WTC11 (cell line): ENCODE measurements around the gene LHFPL2.

ENCODE experiments used
- CREB1 ChIP-seq: sonication (generic); formaldehyde crosslinking; IDR thresholded peaks from 2 replicates; pipeline ENCODE4 v1.8.0; 2023; ENCODE audit warnings: mild to moderate bottlenecking, missing genetic modification reagents
- CREM ChIP-seq: sonication (generic); formaldehyde crosslinking; IDR thresholded peaks from 2 replicates; pipeline ENCODE4 v1.8.1; 2022; ENCODE audit warnings: mild to moderate bottlenecking, missing genetic modification reagents, moderate library complexity
- TEAD1 ChIP-seq: sonication (generic); formaldehyde crosslinking; IDR thresholded peaks from 2 replicates; pipeline ENCODE4 v1.8.0; 2022; ENCODE audit warnings: mild to moderate bottlenecking, missing genetic modification reagents
- ZNF263 ChIP-seq: sonication (generic); formaldehyde crosslinking; IDR thresholded peaks from 2 replicates; pipeline ENCODE4 v1.8.1; 2022; ENCODE audit warnings: low read depth, mild to moderate bottlenecking, moderate library complexity, missing genetic modification reagents
- TF ChIP-seq, protein P1 (sequence below): sonication (generic); formaldehyde crosslinking; conservative IDR thresholded peaks from 2 replicates; pipeline ENCODE4 v1.8.1; 2023; ENCODE audit warnings: mild to moderate bottlenecking, low read depth, missing genetic modification reagents, moderate library complexity
- TF ChIP-seq, protein P2 (sequence below): fragments of 200-600 bp; IDR thresholded peaks from 2 replicates; pipeline ENCODE4 v1.8.0; 2022; ENCODE audit warnings: antibody characterized with exemption
- TF ChIP-seq, protein P3 (sequence below): sonication (generic); formaldehyde crosslinking; IDR thresholded peaks from 2 replicates; pipeline ENCODE4 v1.8.0; 2022; ENCODE audit warnings: missing genetic modification reagents
- TF ChIP-seq, protein P4 (sequence below): fragments of 250-450 bp; sonication (Bioruptor Pico); IDR thresholded peaks from 2 replicates; pipeline ENCODE4 v1.8.0; 2021; ENCODE audit warnings: mild to moderate bottlenecking
- TF ChIP-seq, protein P5 (sequence below): sonication (generic); formaldehyde crosslinking; conservative IDR thresholded peaks from 2 replicates; pipeline ENCODE4 v1.8.1; 2022; ENCODE audit warnings: mild to moderate bottlenecking, missing genetic modification reagents
- TF ChIP-seq, protein P6 (sequence below): sonication (generic); formaldehyde crosslinking; IDR thresholded peaks from 2 replicates; pipeline ENCODE4 v1.8.0; 2022; ENCODE audit warnings: mild to moderate bottlenecking, missing genetic modification reagents
- TF ChIP-seq, protein P7 (sequence below): sonication (generic); formaldehyde crosslinking; IDR thresholded peaks from 2 replicates; pipeline ENCODE4 v1.8.0; 2022; ENCODE audit warnings: mild to moderate bottlenecking, missing genetic modification reagents

DNA sequence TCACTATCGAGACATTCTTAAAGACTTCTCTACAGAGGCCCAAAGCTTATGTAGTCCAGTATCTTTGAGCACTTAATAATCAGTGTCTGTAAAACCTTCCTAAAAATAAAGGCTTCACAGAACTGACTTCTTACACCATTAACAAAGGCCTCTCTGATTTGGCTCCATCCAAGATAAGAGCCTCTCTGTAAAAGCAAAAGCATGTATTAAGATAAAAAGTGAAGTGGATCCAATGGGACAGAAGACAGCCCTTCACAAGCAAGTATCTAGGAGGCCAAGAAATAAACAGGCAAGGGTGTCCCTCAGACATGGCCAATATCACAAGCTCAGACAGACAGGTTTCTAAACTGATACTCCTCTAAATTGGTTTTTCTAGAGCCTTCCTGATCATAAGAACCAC, 11.9 kb downstream of the LHFPL2 start:
- TF ChIP-seq, protein P1, sequence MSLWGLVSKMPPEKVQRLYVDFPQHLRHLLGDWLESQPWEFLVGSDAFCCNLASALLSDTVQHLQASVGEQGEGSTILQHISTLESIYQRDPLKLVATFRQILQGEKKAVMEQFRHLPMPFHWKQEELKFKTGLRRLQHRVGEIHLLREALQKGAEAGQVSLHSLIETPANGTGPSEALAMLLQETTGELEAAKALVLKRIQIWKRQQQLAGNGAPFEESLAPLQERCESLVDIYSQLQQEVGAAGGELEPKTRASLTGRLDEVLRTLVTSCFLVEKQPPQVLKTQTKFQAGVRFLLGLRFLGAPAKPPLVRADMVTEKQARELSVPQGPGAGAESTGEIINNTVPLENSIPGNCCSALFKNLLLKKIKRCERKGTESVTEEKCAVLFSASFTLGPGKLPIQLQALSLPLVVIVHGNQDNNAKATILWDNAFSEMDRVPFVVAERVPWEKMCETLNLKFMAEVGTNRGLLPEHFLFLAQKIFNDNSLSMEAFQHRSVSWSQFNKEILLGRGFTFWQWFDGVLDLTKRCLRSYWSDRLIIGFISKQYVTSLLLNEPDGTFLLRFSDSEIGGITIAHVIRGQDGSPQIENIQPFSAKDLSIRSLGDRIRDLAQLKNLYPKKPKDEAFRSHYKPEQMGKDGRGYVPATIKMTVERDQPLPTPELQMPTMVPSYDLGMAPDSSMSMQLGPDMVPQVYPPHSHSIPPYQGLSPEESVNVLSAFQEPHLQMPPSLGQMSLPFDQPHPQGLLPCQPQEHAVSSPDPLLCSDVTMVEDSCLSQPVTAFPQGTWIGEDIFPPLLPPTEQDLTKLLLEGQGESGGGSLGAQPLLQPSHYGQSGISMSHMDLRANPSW, result no peak
- no peak for TF ChIP-seq ZNF263 (CRISPR knock-in tag)
- TF ChIP-seq, protein P2, sequence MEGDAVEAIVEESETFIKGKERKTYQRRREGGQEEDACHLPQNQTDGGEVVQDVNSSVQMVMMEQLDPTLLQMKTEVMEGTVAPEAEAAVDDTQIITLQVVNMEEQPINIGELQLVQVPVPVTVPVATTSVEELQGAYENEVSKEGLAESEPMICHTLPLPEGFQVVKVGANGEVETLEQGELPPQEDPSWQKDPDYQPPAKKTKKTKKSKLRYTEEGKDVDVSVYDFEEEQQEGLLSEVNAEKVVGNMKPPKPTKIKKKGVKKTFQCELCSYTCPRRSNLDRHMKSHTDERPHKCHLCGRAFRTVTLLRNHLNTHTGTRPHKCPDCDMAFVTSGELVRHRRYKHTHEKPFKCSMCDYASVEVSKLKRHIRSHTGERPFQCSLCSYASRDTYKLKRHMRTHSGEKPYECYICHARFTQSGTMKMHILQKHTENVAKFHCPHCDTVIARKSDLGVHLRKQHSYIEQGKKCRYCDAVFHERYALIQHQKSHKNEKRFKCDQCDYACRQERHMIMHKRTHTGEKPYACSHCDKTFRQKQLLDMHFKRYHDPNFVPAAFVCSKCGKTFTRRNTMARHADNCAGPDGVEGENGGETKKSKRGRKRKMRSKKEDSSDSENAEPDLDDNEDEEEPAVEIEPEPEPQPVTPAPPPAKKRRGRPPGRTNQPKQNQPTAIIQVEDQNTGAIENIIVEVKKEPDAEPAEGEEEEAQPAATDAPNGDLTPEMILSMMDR, result no peak
- TF ChIP-seq CREB1, result no peak
- TF ChIP-seq, protein P3, sequence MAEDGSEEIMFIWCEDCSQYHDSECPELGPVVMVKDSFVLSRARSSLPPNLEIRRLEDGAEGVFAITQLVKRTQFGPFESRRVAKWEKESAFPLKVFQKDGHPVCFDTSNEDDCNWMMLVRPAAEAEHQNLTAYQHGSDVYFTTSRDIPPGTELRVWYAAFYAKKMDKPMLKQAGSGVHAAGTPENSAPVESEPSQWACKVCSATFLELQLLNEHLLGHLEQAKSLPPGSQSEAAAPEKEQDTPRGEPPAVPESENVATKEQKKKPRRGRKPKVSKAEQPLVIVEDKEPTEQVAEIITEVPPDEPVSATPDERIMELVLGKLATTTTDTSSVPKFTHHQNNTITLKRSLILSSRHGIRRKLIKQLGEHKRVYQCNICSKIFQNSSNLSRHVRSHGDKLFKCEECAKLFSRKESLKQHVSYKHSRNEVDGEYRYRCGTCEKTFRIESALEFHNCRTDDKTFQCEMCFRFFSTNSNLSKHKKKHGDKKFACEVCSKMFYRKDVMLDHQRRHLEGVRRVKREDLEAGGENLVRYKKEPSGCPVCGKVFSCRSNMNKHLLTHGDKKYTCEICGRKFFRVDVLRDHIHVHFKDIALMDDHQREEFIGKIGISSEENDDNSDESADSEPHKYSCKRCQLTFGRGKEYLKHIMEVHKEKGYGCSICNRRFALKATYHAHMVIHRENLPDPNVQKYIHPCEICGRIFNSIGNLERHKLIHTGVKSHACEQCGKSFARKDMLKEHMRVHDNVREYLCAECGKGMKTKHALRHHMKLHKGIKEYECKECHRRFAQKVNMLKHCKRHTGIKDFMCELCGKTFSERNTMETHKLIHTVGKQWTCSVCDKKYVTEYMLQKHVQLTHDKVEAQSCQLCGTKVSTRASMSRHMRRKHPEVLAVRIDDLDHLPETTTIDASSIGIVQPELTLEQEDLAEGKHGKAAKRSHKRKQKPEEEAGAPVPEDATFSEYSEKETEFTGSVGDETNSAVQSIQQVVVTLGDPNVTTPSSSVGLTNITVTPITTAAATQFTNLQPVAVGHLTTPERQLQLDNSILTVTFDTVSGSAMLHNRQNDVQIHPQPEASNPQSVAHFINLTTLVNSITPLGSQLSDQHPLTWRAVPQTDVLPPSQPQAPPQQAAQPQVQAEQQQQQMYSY (CRISPR knock-in tag), result no peak
- TF ChIP-seq CREM (CRISPR knock-in tag), result no peak
- TF ChIP-seq, protein P4, sequence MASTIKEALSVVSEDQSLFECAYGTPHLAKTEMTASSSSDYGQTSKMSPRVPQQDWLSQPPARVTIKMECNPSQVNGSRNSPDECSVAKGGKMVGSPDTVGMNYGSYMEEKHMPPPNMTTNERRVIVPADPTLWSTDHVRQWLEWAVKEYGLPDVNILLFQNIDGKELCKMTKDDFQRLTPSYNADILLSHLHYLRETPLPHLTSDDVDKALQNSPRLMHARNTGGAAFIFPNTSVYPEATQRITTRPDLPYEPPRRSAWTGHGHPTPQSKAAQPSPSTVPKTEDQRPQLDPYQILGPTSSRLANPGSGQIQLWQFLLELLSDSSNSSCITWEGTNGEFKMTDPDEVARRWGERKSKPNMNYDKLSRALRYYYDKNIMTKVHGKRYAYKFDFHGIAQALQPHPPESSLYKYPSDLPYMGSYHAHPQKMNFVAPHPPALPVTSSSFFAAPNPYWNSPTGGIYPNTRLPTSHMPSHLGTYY, result no peak
- TF ChIP-seq, protein P5, sequence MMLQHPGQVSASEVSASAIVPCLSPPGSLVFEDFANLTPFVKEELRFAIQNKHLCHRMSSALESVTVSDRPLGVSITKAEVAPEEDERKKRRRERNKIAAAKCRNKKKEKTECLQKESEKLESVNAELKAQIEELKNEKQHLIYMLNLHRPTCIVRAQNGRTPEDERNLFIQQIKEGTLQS (CRISPR knock-in tag), result no peak
- TF ChIP-seq, protein P6, sequence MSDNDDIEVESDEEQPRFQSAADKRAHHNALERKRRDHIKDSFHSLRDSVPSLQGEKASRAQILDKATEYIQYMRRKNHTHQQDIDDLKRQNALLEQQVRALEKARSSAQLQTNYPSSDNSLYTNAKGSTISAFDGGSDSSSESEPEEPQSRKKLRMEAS, result no peak
- TF ChIP-seq, protein P7, sequence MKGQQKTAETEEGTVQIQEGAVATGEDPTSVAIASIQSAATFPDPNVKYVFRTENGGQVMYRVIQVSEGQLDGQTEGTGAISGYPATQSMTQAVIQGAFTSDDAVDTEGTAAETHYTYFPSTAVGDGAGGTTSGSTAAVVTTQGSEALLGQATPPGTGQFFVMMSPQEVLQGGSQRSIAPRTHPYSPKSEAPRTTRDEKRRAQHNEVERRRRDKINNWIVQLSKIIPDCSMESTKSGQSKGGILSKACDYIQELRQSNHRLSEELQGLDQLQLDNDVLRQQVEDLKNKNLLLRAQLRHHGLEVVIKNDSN, result no peak
- no peak for TF ChIP-seq TEAD1 (CRISPR knock-in tag)
